A549 (cell line): ENCODE measurements around the gene ZNF350. TPM values are rescaled to one million over a fixed set of nuclear protein-coding genes. Genes with fewer than 3 reads are reported as not detected.
"Not testable (repeated sequence)": the region's sequence is repeated elsewhere in the genome, so short reads cannot be mapped to it uniquely, and the experiment has no call there.

ENCODE experiments used
- ATAC-seq, 2 experiments: fragments of 200-7000 bp in 1 of 2; fragments of >200 bp in 1 of 2; cut with Nextera tagmentation in 1 of 2; cut with Tn5 transposase in 1 of 2; 3 replicates each; pipeline versions ENCODE4 v1.8.0 to v1.9.1; 2018 to 2020; ENCODE audit warnings: mild to moderate bottlenecking in 1 of 2, moderate library complexity in 1 of 2
- CTCF ChIA-PET: fragments of 300-600 bp; sonication (Branson Sonifier 250); formaldehyde crosslinking; extraction: SDS; loops from one replicate; lab custom pipeline; 2021; ENCODE audit warnings: antibody characterized with exemption, inconsistent platforms; lab: Yijun Ruan, JAX
- POLR2A ChIA-PET: fragments of 350-600 bp; formaldehyde crosslinking; extraction: SDS; loops from one replicate; lab custom pipeline; 2021; ENCODE audit warnings: antibody characterized with exemption, inconsistent platforms; lab: Yijun Ruan, JAX
- DNase-seq, 2 experiments: peaks; one replicate each; pipeline versions ENCODE4 v3.0.0 to v3.0.0-alpha.2; 2011 to 2016; ENCODE audit warnings: low read depth in 1 of 2, low spot score in 1 of 2
- FAIRE-seq: peaks from 2 replicates; lab custom pipeline; 2011; peaks lifted over from hg19 to GRCh38; lab: Jason Lieb, UNC
- H3K27ac ChIP-seq, 2 experiments: fragments of >200 bp; sonication (Bioruptor Twin); formaldehyde crosslinking; 3 replicates each; pipeline ENCODE4 v1.5.1; 2016 to 2017
- H3K4me1 ChIP-seq: fragments of >200 bp; sonication (Bioruptor Twin); formaldehyde crosslinking; 3 replicates; pipeline ENCODE4 v1.6.1; 2016
- H3K4me2 ChIP-seq: fragments of >200 bp; sonication (Bioruptor Twin); formaldehyde crosslinking; 3 replicates; pipeline ENCODE4 v1.6.1; 2016
- H3K4me3 ChIP-seq: fragments of >200 bp; sonication (Bioruptor Twin); formaldehyde crosslinking; 3 replicates; pipeline ENCODE4 v1.5.1; 2016
- H3K9me3 ChIP-seq: fragments of >200 bp; sonication (Bioruptor Twin); formaldehyde crosslinking; 3 replicates; pipeline ENCODE4 v1.6.1; 2016
- BHLHE40 ChIP-seq: IDR thresholded peaks from 2 replicates; pipeline ENCODE4 v1.6.1; 2012; ENCODE audit warnings: low read depth, low read length, inconsistent platforms
- CHD2 ChIP-seq: fragments of 150-350 bp; IDR thresholded peaks from 2 replicates; pipeline ENCODE4 v1.6.1; 2014; ENCODE audit warnings: low read length; ENCODE audit not compliant: partially characterized antibody
- EHMT2 ChIP-seq: fragments of 200-600 bp; sonication (generic); IDR thresholded peaks from 2 replicates; pipeline ENCODE4 v1.6.1; 2016; ENCODE audit warnings: antibody characterized with exemption, low read depth, mild to moderate bottlenecking, moderate library complexity
- ELK1 ChIP-seq: fragments of 150-350 bp; IDR thresholded peaks from 2 replicates; pipeline ENCODE4 v1.6.1; 2014; ENCODE audit warnings: low read depth, mild to moderate bottlenecking, low read length
- EP300 ChIP-seq, 2 experiments: fragments of >200 bp; sonication (Bioruptor Twin); formaldehyde crosslinking; IDR thresholded peaks; 2 replicates in 1 of 2; 3 replicates in 1 of 2; pipeline ENCODE4 v1.6.1; 2016 to 2017
- FOSB ChIP-seq: fragments of 250-450 bp; sonication (Bioruptor Pico); IDR thresholded peaks from 2 replicates; pipeline ENCODE4 v1.5.0; 2020; ENCODE audit warnings: mild to moderate bottlenecking, moderate library complexity
- FOSL2 ChIP-seq, 2 experiments: fragments of 450-650 bp in 1 of 2; fragments of >200 bp in 1 of 2; sonication (Bioruptor Twin) in 1 of 2; formaldehyde crosslinking; IDR thresholded peaks; 2 replicates each; pipeline versions ENCODE4 v1.5.0 to v1.6.1; 2016 to 2020; ENCODE audit warnings: mild to moderate bottlenecking in 1 of 2, moderate library complexity in 1 of 2
- FOXS1 ChIP-seq: fragments of 250-450 bp; sonication (Bioruptor Pico); IDR thresholded peaks from 2 replicates; pipeline ENCODE4 v1.5.0; 2020; ENCODE audit warnings: mild to moderate bottlenecking, moderate library complexity
- HES2 ChIP-seq: fragments of >200 bp; sonication (Bioruptor Twin); formaldehyde crosslinking; IDR thresholded peaks from 2 replicates; pipeline ENCODE4 v1.6.1; 2016
- HEYL ChIP-seq: fragments of 250-450 bp; sonication (Bioruptor Pico); IDR thresholded peaks from 2 replicates; pipeline ENCODE4 v1.8.0; 2021; ENCODE audit warnings: mild to moderate bottlenecking, moderate library complexity
- HOXB13 ChIP-seq: fragments of 250-450 bp; sonication (Bioruptor Pico); IDR thresholded peaks from 2 replicates; pipeline ENCODE4 v1.5.0; 2020; ENCODE audit warnings: low read depth, mild to moderate bottlenecking, moderate library complexity
- MAFK ChIP-seq: fragments of 450-650 bp; IDR thresholded peaks from 2 replicates; pipeline ENCODE4 v1.6.1; 2014; ENCODE audit not compliant: partially characterized antibody
- MAX ChIP-seq: IDR thresholded peaks from 2 replicates; pipeline ENCODE4 v1.6.1; 2012
- MYC ChIP-seq: IDR thresholded peaks from 2 replicates; pipeline ENCODE4 v1.6.1; 2012; ENCODE audit warnings: mild to moderate bottlenecking, inconsistent platforms, low read length, improper control_type of control experiment, borderline replicate concordance
- RARB ChIP-seq: fragments of 250-450 bp; sonication (Bioruptor Pico); IDR thresholded peaks from 2 replicates; pipeline ENCODE4 v1.8.0; 2021; ENCODE audit warnings: mild to moderate bottlenecking, moderate library complexity
- REST ChIP-seq: fragments of 200-600 bp; sonication (generic); IDR thresholded peaks from 2 replicates; pipeline ENCODE4 v1.6.1; 2016; ENCODE audit warnings: antibody characterized with exemption, mild to moderate bottlenecking, moderate library complexity
- SREBF2 ChIP-seq: fragments of 450-650 bp; IDR thresholded peaks from 2 replicates; pipeline ENCODE4 v1.6.1; 2014; ENCODE audit warnings: mild to moderate bottlenecking, moderate library complexity
- TP53 ChIP-seq: fragments of 250-450 bp; sonication (Bioruptor Pico); IDR thresholded peaks from 2 replicates; pipeline ENCODE4 v1.5.0; 2021; ENCODE audit warnings: mild to moderate bottlenecking, moderate library complexity
- ZSCAN20 ChIP-seq: fragments of 250-450 bp; sonication (Bioruptor Pico); IDR thresholded peaks from 2 replicates; pipeline ENCODE4 v1.8.0; 2022; ENCODE audit warnings: mild to moderate bottlenecking, moderate library complexity
- WGBS: methylation state at CpG from one replicate; pipeline ENCODE4 v1.1.6; 2017; ENCODE audit errors: missing lambda C conversion rate; 5-methylcytosine and 5-hydroxymethylcytosine counted together
- polyA plus RNA-seq, 4 experiments: library from polyadenylated mRNA; depleted of rRNA in 3 of 4; stranded (reverse); fragments of >200 nt; fragmentation: RNase III in 1 of 4; extraction: RNeasy Plus Mini Kit Qiagen cat#74134 plus additional on column Dnase treatment in 1 of 4; gene quantifications; 2 replicates in 3 of 4; 3 replicates in 1 of 4; pipeline ENCODE4 v1.2.3, GENCODE V29; 2011 to 2017

ZNF350 gene
- polyA plus RNA-seq, 2 of the 4 experiments (the other 2 are of a cell fraction), result 6.0 to 10.1 TPM

GRCh38 chr19:51959791-51960190 lies 26.8 kb downstream of the ZNF350 start:
- 31% methylated on average over 4 of the region's 4 CpGs for WGBS
- Histone ChIP-seq H3K4me1 (no peaks in the 10 kb centered on the region), H3K4me2 (no peak overlapping the region), H3K9me3 (peaks cover 85% of the 10 kb centered on the region), H3K4me3 (no peak overlapping the region), H3K27ac (no peak overlapping the region)
- ChIA-PET CTCF (interaction anchor here (0.6 kb wide), 2 partner anchors 44 to 346 kb away, joined by 3 to 5 read pairs; no protein-coding TSS in a partner anchor), POLR2A (no interaction called here)
- no peak for FAIRE-seq
- TF ChIP-seq MYC (no peak), EHMT2 (no peak)
- ATAC-seq, result no peak
- DNase-seq, result no peak

GRCh38 chr19:51957846-51958245 lies 28.8 kb downstream of the ZNF350 start:
- ATAC-seq, H3K4me2 ChIP-seq, FAIRE-seq, POLR2A ChIA-PET, H3K27ac ChIP-seq, H3K4me1 ChIP-seq, CTCF ChIA-PET, H3K4me3 ChIP-seq, DNase-seq: not testable (repeated sequence)
- WGBS, result 7% methylated on average over 4 of the region's 4 CpGs
- H3K9me3 ChIP-seq, result peaks cover 79% of the 10 kb centered on the region

- Histone ChIP-seq H3K4me1 (no peaks in the 10 kb centered on the region), H3K27ac (no peak overlapping the region), H3K4me2 (no peak overlapping the region), H3K9me3 (peaks cover 86% of the 10 kb centered on the region)
- TF ChIP-seq BHLHE40, result no peak
- no peak for TF ChIP-seq FOSB (CRISPR knock-in tag)
- no peak for TF ChIP-seq FOSL2 (IDR thresholded peaks at IDR 0.05)
- no peak for TF ChIP-seq FOSL2 (CRISPR knock-in tag; IDR thresholded peaks at IDR 0.05)
- no peak for TF ChIP-seq HOXB13 (CRISPR knock-in tag)
- TF ChIP-seq MYC, result no peak
- TF ChIP-seq SREBF2, result no peak
- no peak for TF ChIP-seq ZSCAN20 (CRISPR knock-in tag)
- no peak for TF ChIP-seq REST
- TF ChIP-seq HES2, result no peak
- TF ChIP-seq HEYL (CRISPR knock-in tag), result no peak
- no peak for TF ChIP-seq CHD2
- TF ChIP-seq, all 56 proteins: peak for 0
- no peak for FAIRE-seq
- WGBS, result 66% methylated on average over 25 of the region's 25 CpGs
- no peak for ATAC-seq
- no peak overlapping the region for H3K4me3 ChIP-seq
- CTCF ChIA-PET, result no interaction called here
- no peak for DNase-seq
- POLR2A ChIA-PET, result no interaction called here
Measured at GRCh38 chr19:51948975-51949374, 37.7 kb downstream of the ZNF350 start.

- WGBS, result 13% methylated on average over 1 of the region's 1 CpG
- no peak for ATAC-seq
- CTCF ChIA-PET, result no interaction called here
- Histone ChIP-seq H3K4me1 (no peaks in the 10 kb centered on the region), H3K4me3 (no peak overlapping the region), H3K4me2 (no peak overlapping the region), H3K27ac (no peak overlapping the region), H3K9me3 (peaks cover 95% of the 10 kb centered on the region)
- no peak for FAIRE-seq
- POLR2A ChIA-PET, result no interaction called here
- no peak for DNase-seq
- TF ChIP-seq HEYL (CRISPR knock-in tag) (no peak), FOXS1 (CRISPR knock-in tag) (no peak), RARB (CRISPR knock-in tag) (no peak), TP53 (no peak), MAFK (peak; percentile 74), EP300 (IDR thresholded peaks at IDR 0.05) (no peak), MAX (no peak), ELK1 (no peak)
Measured at GRCh38 chr19:51946602-51947001, 40.0 kb downstream of the ZNF350 start.
